GM19328 (cell line): ENCODE measurements around the gene DNAJC22.
"Not testable (repeated sequence)": the region's sequence is repeated elsewhere in the genome, so short reads cannot be mapped to it uniquely, and the experiment has no call there.

ENCODE experiments used
- ATAC-seq: cut with Tn5 transposase; IDR thresholded peaks from one replicate; pipeline ENCODE4 v1.9.1; 2021; ENCODE audit warnings: mild to moderate bottlenecking, moderate library complexity; ENCODE audit not compliant: unreplicated experiment

DNAJC22 gene

DNA sequence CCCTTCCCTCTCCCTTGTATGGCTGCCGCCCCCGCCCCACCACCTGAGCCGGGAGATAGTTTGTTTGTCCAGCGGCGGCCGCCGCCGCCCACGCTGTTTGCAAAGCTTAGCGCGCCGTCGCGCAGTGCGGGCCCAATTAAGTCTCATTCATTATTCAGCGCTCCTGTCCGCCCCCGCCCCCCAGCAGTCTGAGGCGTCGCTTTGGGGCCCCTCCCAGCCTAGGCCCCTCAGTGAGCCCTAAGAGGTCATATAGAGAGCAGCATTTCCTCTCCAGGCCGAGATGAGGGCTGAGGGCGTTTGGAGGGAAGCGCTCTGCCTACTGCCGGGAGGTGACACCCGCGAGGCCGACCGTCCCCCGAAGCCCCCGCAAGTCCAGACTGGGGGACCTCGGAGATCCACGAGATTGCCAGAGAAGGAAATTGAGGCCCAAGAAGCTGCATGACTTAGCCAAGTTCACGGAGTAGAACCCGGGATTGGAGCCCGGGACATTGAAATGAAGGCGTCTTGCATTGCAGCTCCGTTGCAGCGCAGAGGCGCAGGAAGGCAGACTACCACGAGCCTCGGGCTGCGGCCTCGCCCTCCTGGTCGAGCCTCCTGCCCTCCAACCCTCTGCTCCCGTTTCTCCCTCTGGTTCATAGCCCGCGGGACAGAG is at the start of gene DNAJC22:
Gene DNAJC22 (plus strand): TSS at position 230 of the 652 bp plus-strand sequence. CDS start 1,985 bp downstream, outside the sequence.
- no peak for ATAC-seq

DNA sequence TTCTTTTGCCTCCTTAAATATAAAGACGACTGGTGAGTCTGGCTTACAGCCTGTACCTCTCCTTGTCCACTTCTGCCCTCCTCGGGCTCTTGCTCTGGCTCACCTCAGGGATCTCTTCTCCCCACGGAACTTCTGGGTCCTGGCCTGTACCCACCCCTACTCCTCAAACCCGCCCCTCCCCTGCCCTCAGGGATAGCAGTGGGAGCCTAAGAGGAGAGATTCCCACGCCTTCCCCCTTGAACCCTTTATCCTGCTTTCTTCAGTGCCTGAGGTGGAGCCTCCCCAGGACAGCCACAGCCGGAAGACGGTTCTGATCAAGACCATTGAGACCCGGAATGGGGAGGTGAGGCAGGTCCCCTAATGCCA is 49.0 kb upstream of the DNAJC22 start:
- ATAC-seq: no peak

DNA sequence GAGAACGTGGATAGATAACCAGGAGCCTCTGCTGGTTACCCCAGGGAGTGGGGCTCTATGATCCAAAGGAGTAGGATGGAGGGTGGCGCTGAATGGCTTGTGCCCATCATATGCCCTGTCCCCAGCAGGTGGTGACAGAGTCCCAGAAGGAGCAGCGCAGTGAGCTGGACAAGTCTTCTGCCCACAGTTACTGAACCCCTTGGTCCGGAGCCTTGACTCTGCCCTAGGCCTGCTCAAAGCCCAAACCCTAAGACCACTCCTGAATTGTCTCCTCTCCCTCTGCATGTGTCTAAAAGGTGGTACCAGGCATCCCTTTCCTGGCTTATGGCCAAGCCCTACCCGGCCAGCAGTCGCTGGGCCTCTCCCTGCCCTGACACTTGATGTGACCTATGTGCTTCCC is 48.5 kb upstream of the DNAJC22 start:
- ATAC-seq: no peak

DNA sequence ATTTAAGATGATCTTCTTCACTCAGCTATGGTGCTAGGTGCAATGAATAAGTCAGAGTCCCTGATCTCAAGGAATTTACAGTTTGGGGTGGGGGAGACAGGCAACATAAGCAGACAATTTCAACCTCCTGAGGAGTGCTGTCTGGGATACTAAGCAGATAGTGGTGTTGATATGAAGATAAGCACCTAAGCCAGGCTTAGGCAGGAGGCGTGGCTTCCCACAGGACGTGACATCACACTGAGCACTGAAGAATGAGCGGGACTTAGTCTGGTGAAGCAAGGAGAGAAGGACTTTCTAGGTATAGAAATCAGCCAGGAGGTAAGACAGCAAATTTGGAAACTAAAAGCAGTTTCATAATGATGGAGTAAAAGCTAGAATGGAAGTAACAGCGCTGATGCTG is 44.9 kb upstream of the DNAJC22 start:
- no peak for ATAC-seq

DNA sequence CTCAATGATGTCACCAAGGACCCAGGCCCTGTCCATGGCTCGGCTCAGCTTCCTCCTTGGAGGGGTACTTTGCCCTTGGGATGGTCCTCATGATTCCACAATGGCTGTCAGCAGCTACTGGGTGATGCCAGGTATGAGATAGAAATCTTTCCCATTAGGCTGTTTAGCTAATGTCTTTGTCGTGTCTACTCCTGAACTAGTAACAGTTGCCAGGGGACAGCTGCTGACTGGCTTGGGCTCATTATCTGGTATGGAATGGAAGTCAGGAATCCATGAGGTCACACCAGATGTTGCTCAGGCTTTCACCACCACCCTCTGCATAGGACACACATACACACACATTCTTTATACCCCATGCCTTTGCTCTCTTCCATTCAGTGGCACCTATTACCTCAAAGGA is 42.5 kb upstream of the DNAJC22 start:
- no peak for ATAC-seq

DNA sequence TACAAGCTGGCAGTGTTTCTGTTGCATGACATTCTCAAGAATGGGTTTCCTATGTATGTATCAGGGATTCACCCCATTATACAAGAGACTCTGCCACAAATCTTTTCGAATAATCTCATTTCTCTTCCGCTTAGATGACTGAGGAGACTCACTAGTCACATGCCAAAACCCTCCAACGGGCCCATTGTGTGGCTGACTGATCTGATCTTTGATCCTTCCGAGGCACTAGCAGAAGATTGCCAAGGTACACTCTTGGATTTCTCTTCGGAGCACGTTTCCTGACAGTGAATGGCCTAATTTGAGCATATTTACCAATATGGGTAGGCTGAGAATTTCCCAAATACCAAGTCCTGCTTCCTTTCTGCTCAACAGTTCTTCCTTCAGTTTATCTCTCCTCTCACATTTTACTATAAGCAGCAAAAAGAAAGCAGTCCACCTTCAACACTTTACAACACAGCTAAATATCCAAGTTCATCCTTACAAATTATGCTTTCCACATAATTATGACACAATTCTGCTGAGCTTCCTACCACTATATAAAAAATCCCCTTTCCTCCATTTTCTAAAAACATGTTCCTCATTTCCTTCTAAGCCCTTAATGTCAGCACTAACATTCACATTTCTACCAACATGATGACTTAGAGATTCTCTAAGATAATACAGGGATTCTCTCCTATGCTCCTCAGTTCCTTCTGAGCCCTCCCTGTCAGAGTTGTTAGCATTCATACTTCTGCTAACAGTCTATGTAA is 40.8 kb upstream of the DNAJC22 start:
- ATAC-seq: no peak

DNA sequence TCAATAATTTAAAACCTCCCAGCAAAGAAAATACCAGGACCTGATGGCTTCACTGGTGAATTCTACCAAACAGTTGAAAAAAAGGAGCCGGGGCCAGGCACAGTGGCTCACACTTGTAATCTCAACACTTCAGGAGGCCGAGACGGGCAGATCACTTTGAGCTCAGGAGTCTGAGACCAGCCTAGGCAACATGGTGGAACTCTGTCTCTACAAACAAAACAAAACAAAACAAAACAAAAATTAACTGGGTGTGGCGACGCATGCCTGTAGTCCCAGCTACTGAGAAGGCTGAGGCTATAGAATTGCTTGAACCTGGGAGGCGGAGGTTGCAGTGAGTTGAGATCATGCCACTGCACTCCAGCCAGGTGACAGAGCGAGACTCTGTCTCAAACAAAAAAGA is 37.3 kb upstream of the DNAJC22 start:
- no peak for ATAC-seq

DNA sequence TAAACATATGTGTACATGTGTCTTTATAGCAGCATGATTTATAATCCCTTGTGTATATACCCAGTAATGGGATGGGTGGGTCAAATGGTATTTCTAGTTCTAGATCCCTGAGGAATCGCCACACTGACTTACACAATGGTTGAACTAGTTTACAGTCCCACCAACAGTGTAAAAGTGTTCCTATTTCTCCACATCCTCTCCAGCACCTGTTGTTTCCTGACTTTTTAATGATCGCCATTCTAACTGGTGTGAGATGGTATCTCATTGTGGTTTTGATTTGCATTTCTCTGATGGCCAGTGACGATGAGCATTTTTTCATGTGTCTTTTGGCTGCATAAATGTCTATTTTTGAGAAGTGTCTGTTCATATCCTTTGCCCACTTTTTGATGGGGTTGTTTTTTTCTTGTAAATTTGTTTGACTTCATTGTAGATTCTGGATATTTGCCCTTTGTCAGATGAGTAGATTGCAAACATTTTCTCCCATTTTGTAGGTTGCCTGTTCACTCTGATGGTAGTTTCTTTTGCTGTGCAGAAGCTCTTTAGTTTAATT is 36.2 kb upstream of the DNAJC22 start:
- ATAC-seq: not testable (repeated sequence)

DNA sequence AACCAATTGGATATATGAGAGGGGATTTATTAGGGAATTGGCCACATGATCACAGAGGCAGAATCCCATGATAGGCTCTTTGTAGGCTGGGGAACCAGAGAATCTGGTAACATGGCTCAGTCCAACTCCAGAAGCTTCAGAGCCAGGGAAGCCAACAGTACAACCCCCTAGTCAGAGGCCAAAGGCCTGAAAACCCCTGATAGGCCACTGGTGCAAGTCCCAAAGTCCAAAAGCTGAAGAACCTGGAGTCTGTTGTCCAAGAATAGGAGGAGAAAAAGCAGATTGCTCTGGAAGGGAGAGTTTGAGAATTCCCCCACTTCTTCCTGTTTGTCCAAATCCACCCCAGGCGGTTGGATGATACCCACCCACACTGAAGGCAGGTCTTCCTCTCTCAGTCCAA is 31.9 kb upstream of the DNAJC22 start:
- ATAC-seq: no peak

DNA sequence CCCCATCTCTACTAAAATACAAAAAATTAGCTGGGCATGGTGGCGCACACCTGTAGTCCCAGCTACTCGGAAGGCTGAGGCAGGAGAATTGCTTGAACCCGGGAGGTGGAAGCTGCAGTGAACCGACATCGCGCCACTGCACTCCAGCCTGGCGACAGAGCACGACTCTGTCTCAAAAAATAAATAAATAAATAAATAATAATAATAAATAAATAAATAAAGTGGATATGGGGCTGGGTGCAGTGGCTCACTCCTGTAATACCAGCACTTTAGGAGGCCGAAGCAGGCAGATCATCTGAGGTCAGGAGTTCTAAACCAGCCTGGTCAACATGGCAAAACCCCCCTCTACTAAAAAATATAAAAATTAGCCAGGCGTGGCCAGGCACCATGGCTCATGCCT is 29.6 kb upstream of the DNAJC22 start:
- not testable (repeated sequence) for ATAC-seq

DNA sequence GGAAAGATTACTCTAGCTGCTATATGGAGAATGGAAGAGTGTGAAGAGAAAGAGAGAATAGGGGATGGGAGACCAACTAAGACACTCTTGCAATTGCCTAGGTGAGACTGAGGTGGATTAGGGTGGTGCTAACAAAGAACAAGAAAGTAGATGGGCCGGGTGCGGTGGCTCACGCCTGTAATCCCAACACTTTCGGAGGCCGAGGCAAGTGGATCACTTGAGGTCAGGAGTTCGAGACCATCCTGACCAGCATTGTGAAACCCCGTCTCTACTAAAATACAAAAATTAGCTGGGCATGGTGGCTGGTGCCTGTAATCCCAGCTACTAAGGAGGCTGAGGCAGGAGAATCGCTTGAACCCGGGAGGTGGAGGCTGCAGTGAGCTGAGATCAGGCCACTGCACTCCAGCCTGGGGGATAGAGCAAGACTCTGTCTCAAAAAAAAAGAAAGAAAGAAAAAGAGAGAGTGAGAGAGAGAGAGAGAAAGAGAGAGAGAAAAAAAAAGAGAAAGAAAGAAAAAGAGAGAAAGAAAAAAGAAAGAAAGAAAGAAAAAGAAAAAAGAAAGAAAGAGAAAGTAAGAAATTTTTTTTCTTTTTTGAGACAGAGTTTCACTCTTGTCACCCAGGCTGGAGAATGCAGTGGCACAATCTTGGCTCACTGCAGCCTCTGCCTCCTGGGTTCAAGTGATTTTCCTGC is 26.1 kb upstream of the DNAJC22 start:
- not testable (repeated sequence) for ATAC-seq

DNA sequence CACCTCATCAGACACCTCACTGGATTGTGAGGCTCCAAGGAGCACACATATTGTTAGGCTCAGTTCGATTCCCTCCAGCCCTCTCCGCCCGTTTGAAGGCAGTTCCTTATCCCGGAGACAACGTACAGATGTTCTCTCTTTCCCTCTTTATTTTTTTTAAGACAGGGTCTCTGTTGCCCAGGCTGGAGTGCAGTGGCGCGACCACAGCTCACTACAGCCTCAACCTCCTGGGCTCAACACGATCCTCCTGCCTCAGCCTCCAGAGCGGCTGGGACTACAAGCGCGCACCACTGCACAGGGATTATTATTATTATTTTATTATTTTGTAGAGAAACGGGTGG is 24.4 kb upstream of the DNAJC22 start:
- ATAC-seq: no peak

DNA sequence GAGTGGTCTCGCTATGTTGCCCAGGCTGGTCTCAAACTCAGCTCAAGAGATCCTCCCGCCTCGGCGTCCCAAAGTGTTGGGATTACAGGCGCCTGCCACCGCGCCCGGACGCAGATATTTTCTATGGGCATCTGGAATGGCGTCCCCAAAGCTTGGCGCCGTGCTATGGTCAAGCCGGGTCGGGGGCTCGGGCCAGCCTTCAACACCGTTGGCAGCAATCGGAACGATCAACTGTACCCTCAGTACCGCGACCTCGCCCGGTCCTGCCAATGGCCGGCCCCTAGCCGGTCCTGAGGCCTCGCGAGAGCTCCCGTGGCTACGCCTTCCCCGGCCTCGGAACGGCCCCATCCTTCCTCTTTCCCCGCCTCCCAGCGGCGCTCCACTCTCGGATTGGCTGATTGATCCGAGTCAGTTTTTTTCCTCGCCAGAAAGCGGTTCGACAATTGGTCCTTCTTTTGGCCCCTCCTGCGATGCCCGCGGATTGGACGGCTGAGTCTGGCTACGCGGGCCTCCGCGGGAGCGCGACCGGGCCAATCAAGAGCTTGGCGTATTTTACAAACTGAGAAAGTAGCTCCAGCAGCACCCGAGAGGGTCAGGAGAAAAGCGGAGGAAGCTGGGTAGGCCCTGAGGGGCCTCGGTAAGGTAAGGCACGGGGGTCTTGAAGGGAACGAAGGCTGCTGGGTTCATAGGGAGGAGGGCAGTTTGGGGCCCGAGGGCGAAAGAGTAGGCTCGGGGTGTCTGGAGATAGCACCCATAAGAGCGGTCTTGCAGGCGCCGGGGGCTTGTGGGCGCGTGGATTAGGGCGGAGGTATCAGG is 23.8 kb upstream of the DNAJC22 start, which contains the start of gene TROAP:
Gene TROAP (plus strand): TSS at position 548 of the 816 bp plus-strand sequence. CDS start 354 bp downstream, outside the sequence.
- peak; percentile 98 for ATAC-seq

DNA sequence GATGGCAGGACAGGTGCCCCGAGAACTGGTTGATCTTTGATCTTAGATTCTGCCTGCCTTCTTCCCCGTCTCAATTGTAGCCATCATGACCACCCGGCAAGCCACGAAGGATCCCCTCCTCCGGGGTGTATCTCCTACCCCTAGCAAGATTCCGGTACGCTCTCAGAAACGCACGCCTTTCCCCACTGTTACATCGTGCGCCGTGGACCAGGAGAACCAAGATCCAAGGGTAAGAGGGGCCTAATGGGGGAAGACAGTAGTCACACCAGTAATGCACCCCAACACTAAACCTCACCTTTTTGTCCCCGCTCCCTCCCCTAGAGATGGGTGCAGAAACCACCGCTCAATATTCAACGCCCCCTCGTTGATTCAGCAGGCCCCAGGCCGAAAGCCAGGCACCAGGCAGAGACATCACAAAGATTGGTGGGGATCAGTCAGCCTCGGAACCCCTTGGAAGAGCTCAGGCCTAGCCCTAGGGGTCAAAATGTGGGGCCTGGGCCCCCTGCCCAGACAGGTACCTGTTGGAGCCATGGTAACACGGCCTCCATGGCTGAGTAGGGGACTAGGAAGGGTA is 23.1 kb upstream of the DNAJC22 start:
- no peak for ATAC-seq

DNA sequence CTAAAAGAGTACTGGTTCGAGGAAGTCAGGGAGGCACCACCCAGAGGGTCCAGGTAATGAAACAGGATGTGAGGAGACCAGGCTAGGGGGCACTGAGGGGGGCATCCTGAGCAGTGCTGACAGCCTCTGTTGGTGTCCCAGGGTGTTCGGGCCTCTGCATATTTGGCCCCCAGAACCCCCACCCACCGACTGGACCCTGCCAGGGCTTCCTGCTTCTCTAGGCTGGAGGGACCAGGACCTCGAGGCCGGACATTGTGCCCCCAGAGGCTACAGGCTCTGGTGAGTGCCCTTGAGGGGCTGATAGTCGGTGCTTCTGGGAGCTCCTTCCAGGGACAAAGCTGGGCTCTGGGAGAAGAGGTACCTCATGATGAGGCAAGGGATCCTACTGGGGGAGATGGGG is 21.1 kb upstream of the DNAJC22 start:
- ATAC-seq: no peak

DNA sequence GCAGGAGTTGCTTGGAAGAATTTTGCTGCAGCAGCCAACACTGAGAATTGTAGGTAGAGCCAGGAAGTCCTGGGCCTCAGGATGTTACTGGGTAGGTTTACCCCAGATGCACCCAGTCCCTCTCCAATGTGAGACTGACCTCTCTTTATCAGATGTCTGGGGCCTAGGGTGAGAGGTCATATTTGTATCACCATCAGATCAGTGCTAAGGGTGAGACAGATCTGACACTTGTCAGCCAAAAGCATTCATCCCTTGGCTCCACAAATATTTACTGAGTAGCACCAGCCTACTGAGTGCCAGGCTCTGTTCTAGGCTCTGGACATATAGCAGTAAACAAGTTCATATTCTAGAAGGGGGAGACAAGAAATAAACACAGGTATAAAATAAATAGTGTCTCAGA is 19.3 kb upstream of the DNAJC22 start:
- no peak for ATAC-seq

DNA sequence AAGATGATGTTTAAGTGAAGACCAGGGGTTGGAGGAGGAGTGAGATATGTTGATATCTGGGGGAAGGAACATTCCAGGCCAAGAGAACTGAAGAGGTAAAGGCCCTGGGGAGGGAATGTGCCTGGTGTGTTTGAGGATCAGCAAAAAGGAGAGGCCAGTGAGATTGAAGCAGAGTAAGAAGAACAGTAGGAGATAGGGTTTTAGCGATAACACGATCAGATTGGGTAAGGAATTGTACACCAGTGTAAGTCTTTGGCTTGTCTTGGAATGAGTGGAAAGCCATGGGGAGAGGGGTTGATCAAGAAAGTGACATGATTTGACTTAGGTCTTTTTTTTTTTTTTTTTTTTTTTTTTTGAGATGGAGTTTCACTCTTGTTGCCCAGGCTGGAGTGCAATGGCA is 18.8 kb upstream of the DNAJC22 start:
- no peak for ATAC-seq

DNA sequence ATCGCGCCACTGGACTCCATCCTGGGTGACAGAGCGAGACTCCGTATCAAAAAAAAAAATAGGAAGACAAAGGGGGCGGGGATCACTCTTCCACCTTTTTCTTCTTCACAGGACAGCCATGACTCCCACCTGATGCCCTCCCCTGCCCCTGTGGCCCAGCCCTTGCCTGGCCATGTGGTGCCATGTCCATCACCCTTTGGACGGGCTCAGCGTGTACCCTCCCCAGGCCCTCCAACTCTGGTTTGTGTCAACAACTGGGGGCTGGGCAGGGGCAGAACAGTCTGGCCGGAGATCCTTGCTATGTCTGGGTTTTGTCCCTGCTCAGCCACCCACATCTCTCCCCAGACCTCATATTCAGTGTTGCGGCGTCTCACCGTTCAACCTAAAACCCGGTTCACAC is 17.9 kb upstream of the DNAJC22 start:
- no peak for ATAC-seq

DNA sequence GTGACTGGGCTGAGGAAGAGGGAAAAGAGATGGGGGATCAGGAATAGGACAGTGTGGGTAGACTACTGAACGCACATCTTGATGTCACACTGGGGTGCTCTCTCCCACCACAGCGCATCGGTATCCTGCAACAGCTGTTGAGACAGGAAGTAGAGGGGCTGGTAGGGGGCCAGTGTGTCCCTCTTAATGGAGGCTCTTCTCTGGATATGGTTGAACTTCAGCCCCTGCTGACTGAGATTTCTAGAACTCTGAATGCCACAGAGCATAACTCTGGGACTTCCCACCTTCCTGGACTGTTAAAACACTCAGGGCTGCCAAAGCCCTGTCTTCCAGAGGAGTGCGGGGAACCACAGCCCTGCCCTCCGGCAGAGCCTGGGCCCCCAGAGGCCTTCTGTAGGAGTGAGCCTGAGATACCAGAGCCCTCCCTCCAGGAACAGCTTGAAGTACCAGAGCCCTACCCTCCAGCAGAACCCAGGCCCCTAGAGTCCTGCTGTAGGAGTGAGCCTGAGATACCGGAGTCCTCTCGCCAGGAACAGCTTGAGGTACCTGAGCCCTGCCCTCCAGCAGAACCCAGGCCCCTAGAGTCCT is 16.6 kb upstream of the DNAJC22 start:
- ATAC-seq: no peak
